Activated naive CD8-positive, alpha-beta T cell treated with anti-CD3 and anti-CD28 coated beads, Interleukin-2, amount 50 U/mL, for 16 hours (primary cell): ENCODE results near the gene DAB1.

Experiments used
- DNase-seq: peaks from one replicate; pipeline ENCODE4 v3.0.0-alpha.2; 2020; ENCODE audit warnings: low read depth, low spot score

DAB1 gene

DNA sequence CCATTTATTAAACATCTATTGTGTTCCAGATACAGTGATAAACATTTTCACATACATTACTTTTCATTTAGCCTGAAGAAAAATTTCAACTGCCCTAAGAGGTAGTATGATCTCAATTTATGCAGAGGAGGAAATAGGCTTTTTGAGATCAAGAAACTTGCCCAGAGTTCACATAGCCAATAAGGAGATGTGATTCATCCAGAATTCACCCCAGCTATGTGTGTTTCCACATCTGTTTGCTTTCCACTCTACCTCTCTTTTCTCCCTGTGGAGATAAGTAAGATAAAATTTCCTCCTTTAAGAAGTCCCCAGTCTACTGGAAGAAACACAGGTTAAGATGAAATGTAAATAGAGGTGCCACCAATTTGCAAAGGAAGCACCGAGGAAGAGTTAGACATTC lies 258.3 kb downstream of the DAB1 start:
- no peak for DNase-seq

DNA sequence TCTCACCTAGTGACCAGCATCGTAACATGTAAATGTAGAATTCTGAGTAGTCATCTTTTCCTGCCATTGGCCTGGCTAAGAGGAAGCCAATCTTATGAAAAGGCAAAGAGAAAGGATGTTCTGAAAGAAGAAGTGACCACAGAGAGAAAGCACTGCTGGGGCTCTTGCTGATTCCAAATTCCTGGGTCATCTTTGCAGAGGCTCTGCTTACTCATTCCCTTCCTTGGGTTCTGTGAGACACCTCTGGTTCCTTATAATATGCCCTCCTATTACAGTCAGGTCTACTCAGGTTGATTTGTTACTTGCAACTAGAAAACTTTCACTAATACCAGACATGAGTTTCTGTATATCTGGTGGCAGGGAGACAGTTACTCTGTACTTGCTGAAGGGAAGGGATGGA lies 259.3 kb downstream of the DAB1 start:
- DNase-seq = no peak

DNA sequence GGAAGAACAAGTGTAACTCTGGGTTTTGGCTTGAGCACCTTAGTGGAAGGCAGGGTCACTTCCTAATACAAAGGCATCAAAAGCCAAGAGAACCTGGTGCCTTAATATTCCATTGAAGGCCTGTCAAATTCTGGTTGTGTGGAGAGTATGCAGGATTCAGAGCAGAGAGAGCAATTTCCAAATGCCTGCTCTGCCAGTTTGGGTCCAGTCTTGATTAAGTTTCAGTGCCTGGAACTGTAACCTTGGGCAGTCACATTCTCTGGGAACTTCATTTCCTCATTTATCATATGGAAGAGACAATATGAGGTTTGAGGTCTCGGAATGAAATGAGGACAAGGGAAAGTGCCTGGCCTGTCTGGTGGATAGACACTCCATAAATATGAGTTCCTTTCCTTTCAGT lies 260.1 kb downstream of the DAB1 start:
- no peak for DNase-seq

DNA sequence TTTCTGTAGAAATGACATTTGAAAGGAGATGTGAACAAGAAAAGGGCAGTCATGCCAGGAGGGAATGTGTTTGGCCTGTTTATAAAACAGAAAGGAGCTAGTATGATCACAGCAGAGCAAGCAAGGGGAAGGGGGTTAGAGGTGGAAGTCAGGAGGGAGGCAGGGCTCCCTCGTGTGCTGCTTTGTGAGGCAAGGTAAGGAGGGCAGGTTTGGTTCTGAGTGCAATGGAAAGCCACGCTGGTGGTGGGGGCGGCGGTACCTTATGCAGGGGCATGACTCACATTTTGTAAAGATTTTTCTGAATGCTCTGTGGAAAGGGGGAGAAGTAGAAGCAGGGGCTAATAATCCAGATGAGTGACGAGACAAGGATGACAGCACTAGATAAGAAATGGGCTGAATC lies 260.5 kb downstream of the DAB1 start:
- DNase-seq = no peak

DNA sequence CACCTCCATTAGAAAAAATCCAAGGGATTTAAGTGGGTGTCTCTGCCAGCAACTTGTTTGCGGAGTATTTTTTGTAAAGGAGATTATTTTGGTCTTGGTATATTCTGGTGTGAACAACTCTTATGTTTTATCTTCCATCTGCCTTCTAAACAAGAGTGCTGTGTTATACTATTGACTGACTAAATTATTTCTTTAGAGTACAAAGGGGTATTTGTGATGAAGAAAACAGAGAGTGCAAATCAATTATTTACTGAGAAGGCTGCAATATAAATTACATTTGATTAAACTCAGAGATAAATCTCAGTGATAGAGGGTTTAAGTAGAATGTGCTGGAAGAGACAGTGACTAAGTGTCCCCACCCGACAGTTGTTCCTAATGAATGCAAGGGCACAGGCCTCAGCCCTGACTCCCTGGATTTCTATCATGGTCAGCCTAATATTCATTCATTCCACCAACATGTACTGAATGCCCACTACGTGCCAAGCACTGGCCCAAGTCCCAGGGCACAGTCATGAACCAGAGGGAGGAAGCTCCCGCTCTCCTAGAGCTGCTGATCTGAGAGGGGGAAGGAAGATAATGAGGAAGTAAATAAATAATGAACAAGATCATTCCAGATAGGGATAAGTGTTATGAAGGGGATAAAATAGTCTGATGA lies 261.1 kb downstream of the DAB1 start:
- no peak for DNase-seq

DNA sequence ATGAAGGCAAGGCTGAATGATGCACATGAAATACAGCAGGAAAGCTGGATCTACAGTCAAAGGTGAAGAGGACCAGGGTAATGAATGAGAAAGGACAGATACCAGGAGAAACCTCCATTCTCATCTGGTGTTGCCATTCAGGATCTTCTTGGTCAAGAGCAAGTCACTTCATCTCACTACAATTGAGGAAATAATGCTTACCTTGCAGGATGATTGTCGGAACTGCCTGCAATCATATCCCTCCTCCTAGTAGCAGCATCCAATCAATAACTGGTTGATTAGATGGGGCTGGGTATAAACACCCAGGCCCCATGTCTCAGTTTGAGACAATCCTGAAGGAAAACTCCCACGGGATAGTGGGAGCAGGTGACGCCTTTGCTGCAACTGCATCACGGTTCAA lies 263.3 kb downstream of the DAB1 start:
- no peak for DNase-seq

DNA sequence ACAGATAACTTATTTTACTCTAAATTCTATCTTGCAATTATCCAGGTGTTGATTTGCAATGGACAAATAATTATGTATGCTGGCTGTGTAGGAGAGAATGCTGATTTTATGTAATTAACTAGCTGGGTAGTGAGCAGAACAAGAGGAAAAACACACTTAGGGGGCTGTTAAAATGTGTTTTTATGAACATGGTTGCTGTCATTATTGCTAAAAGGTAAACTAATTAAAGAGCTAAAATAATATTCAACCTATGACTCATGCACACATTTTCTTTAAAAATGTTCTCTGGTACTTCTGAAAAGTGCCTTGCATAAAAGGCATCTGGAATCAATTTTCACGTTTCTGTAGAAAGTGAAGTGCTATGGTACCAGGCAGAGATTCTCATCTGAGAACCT lies 265.3 kb downstream of the DAB1 start:
- DNase-seq = no peak

DNA sequence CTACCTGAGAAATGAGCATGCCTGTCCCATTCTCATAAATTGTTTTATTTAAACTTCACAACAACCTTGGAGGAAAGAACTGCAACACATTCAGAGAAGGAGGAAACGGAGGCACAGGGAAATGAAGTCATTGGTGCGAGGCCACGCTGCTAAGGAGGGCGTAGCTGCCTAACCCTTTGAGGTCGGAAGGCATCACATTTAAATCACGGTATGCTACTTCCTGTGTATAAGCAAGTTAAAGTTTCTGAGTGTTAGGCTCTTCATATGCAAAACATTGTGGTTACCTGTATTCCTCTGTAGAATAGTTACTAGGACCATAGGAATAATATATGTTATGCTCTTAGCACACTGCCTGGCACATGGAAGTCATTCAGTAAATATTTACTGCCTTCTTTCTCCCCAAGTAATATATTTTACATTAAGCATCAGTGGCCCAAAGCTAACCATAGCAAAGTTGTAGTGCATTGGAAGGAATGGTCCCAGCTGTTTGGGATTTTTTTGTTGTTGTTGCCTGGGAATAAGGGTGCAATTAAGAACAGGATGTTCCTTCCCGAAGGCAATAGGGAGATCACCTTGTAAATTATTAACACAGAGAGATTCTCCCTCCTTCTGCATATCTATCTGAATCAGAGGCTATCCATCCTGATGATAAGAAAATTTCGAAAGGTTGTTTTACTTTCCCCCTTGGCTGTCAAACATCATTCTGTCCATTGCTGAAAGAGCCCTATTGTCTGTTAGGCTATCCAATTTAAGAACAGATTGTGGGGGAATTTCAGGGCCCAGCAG lies 265.8 kb downstream of the DAB1 start:
- no peak for DNase-seq

DNA sequence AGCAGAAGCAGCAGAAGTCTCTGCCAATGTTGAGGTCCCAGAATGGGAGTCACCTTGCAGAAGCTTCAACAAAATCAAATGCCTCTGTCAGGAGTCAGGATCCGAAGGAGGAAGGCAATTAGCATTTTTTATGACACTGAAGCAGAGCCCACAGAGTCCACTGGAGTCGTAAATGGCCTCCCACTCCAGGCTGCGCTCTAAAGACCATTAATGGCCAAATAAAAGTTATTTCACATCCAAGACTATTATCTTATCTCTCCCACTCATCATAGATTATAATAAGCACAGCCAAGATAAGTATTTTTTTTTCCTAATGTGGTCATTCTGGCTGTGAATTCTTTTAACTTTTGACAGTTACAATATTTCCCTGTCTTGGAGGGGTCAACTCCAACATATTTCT lies 267.0 kb downstream of the DAB1 start:
- DNase-seq = no peak

DNA sequence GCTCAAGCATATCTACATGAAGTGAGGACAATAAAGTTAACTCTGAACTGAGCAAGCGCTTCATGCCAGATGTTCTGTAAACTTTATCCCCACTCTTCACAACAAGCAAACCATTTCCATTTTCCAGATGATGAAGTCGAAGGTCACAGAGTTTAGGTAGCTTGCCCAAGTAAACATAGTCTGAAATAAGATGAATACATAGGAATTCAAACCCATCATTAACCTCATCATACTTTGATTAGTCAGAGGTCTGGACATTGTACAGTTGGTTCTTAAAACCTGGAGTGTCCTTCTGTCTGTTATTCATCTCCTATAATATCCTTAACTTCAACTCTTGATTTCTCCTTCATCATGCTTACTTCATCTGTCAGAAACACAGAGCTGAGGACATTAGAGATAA lies 277.8 kb downstream of the DAB1 start:
- no peak for DNase-seq

DNA sequence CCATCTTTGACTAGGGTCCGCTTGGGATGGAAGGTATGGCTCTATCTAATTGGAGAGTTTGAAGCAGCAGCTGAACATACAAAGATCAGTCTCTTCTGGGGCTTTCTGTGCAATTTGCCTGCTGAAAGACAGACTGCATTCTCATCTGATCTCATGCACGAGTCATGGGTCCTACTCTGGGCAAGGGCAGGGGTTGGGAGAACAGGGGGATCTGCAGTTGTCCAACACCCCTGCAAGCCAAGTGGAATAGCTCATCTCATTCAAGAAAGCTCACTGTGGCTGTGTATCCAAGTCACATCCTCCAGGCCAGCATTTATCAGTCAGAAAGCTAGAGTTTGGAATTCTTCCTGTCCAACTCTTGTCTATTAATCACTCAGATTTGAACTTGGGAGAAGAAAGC lies 280.9 kb downstream of the DAB1 start:
- no peak for DNase-seq

DNA sequence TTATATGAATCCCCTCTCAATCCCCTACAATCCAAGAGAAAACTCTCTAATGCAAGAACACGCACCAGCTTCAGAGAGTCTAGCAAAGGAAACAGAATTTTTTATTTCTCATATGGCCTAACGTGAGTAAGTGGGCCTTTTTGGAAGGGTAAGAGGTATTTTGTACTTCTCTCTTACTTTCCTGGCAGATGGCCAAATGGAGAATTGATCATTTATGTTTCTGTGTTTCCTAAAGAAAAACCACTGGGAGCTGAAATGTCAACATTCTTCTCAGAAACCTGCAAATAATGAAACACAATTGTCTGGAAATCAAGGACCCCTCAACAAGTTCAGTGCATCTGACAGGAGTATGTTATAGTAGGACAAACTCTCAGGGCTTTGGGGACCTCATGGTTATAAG lies 281.7 kb downstream of the DAB1 start:
- DNase-seq = no peak

DNA sequence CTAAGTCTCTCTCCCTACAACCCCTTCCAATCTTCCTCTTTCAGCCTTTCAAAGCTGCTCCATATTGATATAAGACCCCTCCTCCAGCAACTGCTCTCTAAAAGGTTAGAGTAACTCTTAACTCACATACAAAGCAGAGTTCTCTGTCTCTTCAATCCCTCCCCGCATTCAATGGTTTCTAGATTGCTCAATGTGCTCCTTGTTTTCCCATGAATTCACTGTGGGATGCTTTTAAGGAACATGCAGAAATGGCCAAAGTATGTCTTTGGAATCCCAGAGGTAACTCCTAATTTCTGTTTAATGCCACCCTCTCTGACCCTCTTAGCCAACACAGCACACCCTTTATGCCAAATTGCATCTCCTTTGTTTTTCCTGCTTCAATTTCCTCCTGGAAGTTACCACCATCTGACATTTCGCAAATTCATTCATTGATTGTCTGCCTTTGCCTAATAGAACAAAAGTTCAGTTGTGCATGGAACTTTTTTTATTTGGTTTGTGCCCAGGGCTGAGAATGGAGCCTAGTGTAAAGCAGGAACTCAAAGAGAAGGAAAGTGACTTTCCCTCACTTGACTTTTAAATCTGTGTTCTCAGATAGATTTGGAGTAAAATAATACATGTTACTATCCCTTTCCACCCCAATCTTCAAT lies 285.3 kb downstream of the DAB1 start:
- no peak for DNase-seq

DNA sequence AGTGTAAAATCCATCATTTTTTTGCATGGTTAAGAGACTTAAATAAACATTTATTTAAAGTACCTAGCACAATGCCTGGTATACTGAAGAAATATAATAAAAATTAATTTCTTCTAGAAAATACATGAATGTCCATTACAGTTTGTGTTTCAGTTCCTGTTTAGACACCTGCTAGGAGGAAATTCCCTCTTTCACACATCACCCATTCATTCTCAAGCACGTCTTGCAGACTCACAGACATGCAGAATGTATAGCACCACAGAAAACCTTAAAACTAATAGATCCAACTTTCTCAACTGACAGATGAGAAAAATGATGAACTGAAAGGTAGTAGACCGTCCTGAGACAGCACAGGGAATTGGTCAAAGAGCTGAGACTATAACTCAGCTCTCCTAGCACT lies 285.9 kb downstream of the DAB1 start:
- DNase-seq = no peak

DNA sequence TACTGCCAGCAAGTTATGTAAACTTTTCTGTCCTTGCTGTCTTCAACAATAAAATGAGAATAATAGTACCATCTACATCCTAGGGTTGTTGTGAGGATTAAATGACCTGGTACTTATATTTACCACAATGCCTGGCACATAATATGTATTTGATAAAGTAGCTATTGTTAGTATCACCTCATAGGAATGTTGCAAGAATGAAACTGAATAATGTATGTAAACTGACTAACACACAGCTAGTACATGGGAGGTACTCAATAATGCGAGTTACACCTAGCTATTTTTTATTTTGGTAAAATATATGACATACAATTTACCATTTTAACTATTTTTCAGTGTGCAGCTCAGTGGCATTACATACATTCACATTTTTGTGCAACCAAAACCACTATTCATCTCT lies 289.1 kb downstream of the DAB1 start:
- no peak for DNase-seq

DNA sequence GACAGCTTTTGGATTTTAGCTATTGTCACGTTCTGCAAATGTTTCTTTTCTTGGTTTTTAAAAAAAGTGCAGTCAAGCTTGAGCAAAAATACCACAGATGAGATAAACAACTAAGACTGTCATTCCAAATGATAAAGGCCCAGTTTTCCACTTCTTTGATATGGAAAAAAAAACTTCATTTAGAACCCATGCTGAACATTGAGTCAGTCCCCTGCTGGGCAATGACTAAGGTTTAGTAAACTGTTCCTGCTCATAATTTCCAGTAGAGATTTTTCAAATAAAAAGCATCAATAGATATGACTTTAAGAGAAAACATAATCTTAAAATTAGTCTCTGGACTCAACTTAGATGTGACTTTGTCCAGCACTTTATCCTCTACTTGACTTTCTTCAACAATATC lies 290.2 kb downstream of the DAB1 start:
- DNase-seq = no peak

DNA sequence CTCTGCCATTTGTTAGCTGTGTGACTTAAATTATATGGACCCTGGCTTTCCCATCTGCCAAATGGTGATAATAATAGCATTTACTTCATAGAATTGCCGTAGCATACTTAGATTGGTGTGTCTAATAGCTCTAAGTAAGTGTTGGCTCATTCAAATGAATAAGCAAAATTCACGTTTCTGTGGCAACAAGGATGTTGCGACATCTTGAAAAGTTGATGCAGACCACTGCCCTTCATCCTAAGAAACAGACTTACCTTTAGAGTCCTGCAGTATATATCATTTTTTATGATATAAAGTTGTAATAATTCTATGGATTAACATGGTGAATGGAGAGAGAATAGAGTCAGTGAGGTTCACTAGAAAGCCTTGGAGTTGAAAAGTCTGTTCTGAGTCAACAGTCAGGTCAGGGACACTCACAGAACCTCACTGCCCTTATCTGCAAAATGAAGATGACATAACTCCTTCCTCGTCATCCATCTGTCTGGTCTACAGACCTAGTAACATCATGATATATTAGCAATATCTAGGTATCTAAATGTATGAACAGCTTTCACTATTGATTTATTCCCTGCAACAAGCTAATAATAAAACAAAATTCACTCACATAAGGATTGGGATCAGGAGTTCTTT lies 290.8 kb downstream of the DAB1 start:
- DNase-seq = no peak

DNA sequence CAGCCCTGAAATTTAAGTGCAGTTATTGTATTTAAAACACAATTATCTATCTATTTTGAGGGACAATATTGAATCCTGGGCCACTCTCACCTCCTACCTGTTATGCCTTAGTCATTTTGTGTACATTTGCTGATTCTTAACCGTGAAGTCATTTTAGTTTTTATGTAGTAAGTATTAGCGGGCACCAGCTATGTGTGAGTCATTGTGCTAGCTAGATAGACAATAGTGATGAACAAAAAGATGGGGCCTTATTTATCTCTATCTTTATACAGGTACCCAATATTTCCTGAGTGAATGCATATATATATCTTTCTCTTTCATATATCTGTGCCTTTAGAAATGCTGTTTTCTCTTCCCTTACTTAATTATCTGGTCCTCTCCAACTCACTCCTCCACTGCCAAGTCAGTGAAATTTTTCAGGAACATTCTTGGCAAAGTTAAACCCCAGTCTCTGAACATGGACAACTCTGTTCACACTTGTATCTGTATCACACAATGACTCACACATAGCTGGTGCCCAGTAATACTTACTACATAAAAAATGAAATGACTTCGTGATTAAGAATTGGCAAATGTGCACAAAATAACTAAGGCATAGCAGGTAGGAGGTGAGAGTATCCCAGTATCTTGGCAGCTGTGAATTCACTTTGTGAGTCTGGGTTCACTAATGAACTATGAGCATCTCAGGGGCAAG lies 292.0 kb downstream of the DAB1 start:
- no peak for DNase-seq

DNA sequence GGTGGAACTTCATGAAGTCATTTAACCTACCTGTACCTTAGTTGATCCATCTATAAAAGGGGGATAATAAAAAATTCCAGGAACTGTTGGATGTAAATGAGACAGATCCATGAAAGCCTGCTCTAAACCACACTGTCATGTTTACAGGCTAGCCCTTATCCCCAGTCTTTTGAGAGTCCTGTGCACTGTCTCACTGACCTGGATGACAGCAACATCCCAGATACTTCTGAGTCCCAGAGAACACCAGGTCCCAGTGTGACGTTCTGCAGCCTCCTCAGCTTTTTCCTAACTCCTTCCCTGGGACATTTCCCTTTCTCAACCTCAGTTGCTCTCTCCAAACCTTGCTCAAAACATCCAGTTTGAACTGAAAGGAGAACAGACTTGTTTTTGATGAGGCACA lies 292.6 kb downstream of the DAB1 start:
- DNase-seq = no peak

DNA sequence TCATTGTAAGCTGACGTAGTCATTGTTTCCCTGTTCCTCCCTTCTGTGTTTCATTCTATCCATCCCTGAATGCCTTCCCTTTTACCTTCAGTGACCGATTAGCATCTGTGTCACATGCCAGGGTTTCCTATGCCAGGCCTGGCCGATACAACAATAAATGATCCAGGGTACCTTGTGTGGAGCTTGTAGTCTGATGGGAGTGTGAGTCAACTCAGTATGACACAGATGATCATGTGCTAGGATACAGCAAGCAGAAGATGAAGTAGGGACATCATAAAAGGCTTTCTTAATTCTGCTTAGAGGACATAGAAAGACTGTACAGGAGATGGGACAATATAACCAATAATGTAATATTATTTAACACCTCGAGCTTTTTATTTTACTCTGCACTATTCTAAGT lies 294.0 kb downstream of the DAB1 start:
- DNase-seq = no peak

DNA sequence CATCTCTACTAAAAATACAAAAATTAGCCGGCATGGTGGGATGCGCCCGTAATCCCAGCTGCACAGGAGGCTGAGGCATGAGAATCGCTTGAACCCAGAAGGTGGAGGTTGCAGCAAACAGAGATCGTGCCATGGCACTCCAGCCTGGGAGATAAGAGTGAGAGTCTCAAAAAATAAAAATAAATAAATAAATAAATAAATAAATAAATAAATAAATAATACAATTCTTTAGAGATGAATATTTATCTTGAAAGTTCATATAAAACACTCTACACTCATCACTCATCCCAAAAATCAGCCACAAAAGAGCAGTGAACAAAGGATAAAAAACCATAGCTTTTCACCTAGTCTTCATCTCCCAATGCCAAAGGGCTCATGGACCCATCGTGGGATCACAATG lies 295.9 kb downstream of the DAB1 start:
- no peak for DNase-seq
